Loucy (cell line): ENCODE measurements around the gene CREBRF.

Experiments
- CTCF ChIP-seq: fragments of 200-600 bp; sonication (generic); conservative IDR thresholded peaks from 2 replicates; pipeline ENCODE4 v1.5.1; 2014; ENCODE audit warnings: mild to moderate bottlenecking, antibody characterized with exemption, low read length
- EZH2phosphoT487 ChIP-seq: fragments of 200-600 bp; IDR thresholded peaks from 2 replicates; pipeline ENCODE4 v1.6.1; 2018; ENCODE audit warnings: antibody characterized with exemption, mild to moderate bottlenecking, moderate library complexity, borderline replicate concordance

GRCh38 chr5:173099461-173099860, 43.3 kb downstream of the CREBRF start:
- no peak for TF ChIP-seq CTCF
- no peak for TF ChIP-seq EZH2phosphoT487
